VCaP (cell line): ENCODE data around the gene ZDHHC1.

Source experiments
- H3K27ac ChIP-seq: fragments of 450-650 bp; 2 replicates; pipeline ENCODE4 v1.5.1; 2017
- CTCF ChIP-seq: fragments of 450-650 bp; conservative IDR thresholded peaks from 2 replicates; pipeline ENCODE4 v1.5.1; 2017; ENCODE audit warnings: mild to moderate bottlenecking, moderate library complexity

The ZDHHC1 gene

GRCh38 chr16:67399218-67399733, 17.0 kb downstream of the ZDHHC1 start:
- no peak overlapping the region for H3K27ac ChIP-seq
- TF ChIP-seq CTCF: no peak

- no peak for TF ChIP-seq CTCF
- no peak overlapping the region for H3K27ac ChIP-seq
Observed at GRCh38 chr16:67398546-67399217, 17.6 kb downstream of the ZDHHC1 start.

- no peak overlapping the region for H3K27ac ChIP-seq
- no peak for TF ChIP-seq CTCF
Observed at GRCh38 chr16:67397812-67398545, 18.3 kb downstream of the ZDHHC1 start.

DNA sequence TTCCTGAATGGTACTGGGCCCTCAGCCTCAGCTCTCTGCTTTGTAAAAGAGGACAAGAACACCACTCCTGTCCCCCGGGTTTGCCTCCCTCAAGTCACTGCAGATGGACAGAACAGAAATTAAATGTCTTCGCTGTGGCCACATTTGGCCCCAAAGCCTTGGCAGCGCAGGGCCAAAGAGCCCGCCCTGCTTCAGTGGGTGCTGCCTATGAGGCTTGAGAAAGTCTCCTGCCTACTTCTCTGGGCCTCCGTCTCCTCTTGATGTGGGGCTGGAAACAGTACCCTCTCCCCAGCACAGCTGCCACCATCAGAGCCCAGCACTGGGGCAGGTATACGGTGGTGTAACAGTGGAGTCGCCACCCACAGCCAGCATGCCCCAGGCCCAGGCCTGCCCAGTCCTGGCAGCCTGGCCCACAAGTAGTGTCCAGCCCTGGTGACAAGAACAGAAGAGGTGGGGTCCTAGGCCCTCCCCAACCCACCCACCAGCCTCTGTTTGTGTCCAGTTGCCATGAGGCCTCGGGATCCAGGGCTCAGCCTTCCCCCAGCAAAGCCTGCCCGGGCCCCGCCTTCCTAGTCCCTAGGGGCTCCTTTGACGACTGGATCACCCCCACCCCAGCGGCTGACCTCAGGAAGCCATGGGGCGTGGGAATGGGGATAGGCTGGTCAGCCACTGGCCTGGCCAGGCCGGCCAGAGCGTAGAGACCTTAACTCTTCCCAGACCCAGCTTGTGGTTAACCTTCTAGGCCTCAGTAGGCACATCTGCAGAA, 19.1 kb downstream of the ZDHHC1 start:
- TF ChIP-seq CTCF: no peak
- no peak overlapping the region for H3K27ac ChIP-seq

DNA sequence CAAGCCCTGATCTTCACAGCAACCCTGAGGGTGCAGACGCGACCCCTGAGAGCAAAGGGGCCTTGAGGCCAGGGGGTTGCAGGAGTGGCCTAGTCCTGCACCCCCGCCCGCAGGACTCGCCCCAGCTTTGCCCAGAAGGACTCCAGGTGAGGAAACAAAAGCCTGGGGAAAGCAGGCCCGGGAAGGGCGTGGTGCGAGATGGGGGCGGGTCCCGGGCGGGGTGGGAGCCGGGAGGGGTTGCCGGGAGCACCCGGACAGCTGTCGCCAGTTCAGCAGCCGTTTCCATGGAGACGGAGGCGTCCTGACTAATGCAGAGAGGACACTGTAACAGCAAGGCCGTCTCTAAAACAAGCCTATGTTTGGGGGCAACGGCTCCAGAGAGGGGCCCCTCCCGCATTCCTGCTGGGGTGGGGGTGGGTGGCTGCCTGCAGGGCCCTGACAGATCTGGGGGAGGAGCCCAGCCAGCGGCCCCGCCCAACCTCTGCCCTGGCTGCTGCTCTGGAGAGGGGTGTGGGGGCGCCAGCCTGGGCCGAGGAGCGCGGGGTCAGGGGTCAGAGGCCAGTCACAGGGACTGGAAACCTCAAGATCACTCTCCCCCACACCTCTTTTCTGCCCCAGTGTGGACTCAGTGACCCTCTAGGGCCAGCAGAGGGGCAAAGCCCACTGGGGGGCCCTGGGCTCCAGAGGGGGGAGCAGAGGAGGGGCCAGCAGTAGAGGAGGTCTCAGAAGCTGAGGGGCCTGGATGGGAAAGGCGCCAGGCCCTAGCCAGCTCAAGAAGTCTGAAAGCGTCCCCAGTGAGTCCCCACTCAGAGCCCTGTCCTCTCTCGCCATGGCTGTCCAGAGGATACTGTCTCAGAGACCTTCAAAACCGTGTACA, 19.9 kb downstream of the ZDHHC1 start:
- no peak overlapping the region for H3K27ac ChIP-seq
- TF ChIP-seq CTCF: no peak

GRCh38 chr16:67395458-67396158, 20.7 kb downstream of the ZDHHC1 start:
- no peak for TF ChIP-seq CTCF
- H3K27ac ChIP-seq: no peak overlapping the region
